Fibroblast of mammary gland (primary cell): ENCODE measurements around the gene ADAM10.

Experiments used
- DNase-seq: peaks from one replicate; pipeline ENCODE4 v3.0.0-alpha.2; 2010; ENCODE audit warnings: low read depth
- H3K4me3 ChIP-seq: 2 replicates; pipeline ENCODE4 v1.5.1; 2011; ENCODE audit warnings: low read depth, mild to moderate bottlenecking, low read length, moderate library complexity; ENCODE audit not compliant: control insufficient read depth
- CTCF ChIP-seq: conservative IDR thresholded peaks from 2 replicates; pipeline ENCODE4 v1.5.1; 2011; ENCODE audit warnings: low read depth, low read length, inconsistent platforms; ENCODE audit not compliant: control insufficient read depth, insufficient read depth

ADAM10 gene

DNA sequence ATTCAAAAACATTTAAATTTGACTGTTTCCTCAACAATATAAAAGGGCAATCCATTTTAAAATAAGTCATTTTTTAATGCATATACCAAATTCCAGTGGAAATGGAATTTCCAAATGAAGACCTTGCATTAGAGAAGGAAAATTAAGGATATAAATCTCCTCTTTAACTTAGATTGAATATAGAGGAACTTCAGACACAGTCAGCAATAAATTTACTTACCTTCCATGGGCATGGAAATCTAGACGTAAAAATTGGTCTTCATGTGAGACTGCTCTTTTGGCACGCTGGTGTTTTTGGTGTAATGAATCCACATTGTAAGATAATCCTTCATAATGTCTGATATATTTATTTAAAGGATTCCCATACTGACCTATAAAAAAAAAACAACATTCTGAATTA is 32.1 kb downstream of the ADAM10 start:
- DNase-seq = no peak
- H3K4me3 ChIP-seq = no peak overlapping the region
- no peak for TF ChIP-seq CTCF

DNA sequence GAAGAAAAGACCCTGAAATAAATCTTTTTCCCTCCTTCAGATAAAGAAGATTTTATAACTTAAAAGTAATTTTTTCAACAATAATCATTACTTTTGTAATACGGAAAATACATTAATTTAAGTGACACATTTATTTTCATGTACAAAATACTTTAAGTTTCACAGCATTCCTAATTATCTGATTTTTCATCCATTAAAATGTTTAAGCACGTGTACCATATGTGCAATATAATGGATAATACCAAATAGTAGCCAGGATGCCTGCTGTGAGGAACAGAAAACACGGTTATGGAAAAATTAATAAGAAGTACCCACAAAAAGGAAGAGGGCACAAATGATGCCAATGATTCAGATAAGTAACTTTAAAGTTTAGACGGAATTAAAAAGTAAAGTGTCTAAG is 33.5 kb downstream of the ADAM10 start:
- no peak for DNase-seq
- no peak overlapping the region for H3K4me3 ChIP-seq
- TF ChIP-seq CTCF = no peak

DNA sequence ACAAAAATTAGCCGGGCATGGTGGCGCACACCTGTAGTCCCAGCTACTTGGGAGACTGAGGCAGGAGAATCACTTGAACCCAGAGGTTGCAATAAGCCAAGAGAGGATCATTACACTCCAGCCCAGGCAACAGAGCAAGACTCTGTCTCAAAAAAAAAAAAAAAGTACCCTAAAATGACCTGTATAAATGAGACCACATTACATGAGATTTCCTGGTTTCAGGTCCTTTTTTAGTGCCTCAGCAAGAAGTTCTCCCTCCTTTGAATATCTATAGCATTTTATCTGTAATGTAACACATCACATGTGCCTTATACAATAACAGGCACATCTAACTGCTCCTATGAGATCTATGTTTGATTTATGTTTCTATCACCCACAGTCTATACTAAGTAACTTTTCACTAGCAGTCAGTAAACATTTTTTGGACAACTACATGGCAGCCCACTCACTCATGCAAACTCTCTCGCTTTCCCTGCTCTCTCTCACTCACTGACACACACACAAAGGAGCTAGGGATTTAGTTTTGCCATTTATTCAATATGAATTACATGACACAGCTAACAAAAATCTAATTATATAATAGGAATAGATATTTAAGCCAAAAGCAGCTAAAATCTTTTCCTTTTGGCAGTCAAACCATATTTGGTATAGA is 34.1 kb downstream of the ADAM10 start:
- H3K4me3 ChIP-seq = no peak overlapping the region
- no peak for DNase-seq
- TF ChIP-seq CTCF = no peak

DNA sequence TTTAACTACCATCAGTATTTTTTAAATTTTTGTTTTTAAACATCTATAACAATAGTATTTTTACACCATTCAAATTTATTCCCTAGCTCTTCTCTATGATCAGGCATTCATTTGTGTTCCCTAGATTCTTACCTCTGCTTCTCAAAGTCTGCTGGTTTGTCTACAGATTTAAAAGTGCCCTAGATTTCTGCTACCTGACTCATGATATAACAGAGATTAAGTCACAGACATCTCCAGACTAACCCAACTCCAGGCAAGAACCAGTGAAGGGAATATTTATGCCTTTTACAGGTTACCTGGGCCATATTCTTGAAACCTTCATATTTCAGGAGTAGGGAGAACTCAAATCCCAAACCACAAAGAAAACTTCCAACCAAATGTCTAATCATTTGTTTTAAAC is 38.8 kb downstream of the ADAM10 start:
- TF ChIP-seq CTCF = no peak
- DNase-seq = no peak

GRCh38 chr15:58707397-58707796 is 42.1 kb downstream of the ADAM10 start:
- H3K4me3 ChIP-seq = no peak overlapping the region
- DNase-seq = no peak
- TF ChIP-seq CTCF = no peak

More for the DNA sequence above, 38.8 kb downstream of the ADAM10 start:
- H3K4me3 ChIP-seq = no peak overlapping the region

DNA sequence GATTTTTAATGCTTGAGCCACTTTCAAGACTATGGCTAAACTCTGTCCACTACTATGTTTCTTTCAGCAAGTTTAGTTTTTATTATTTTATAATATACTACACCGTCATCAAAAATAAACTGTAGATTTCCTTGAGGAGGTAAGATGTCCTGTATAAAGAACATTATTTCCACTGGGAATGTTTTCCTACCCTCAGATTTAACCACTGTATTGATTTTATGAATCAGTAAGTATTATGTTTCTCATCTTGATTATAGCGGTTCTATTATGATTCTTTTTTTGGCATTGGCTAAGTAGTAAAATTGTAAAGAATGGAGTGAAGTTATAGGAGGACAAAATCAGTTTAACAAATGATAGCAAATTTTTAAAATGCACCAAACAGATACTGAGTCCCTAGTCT is 44.4 kb downstream of the ADAM10 start:
- no peak for DNase-seq
- TF ChIP-seq CTCF = no peak
- no peak overlapping the region for H3K4me3 ChIP-seq
